GM19452 (cell line): ENCODE measurements around the gene STAC2.
A peak's percentile ranks its signal among the peaks of the same experiment; 100 is the strongest.

Source experiments
- ATAC-seq: cut with Tn5 transposase; IDR thresholded peaks from one replicate; pipeline ENCODE4 v1.9.1; 2021; ENCODE audit not compliant: unreplicated experiment

Gene STAC2

DNA sequence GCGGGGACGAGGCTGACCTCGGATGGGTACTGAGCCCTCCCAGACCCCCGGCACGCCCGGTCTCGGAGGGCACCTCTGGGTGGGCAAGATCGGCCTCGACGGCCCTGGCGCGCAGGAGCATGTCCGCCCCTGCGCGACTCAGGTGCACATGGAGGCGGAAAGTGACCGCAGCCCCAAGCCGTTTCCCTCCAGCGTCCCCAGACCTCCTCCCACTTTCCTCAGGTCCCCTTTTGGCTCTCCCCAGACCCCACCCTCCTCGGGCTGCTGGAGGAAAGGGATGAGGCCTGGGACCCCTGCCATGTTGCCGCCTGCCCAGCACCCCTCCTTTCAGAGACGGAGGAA lies 15.7 kb downstream of the STAC2 start:
- no peak for ATAC-seq

- no peak for ATAC-seq
These were observed 16.2 kb downstream of the STAC2 start for GRCh38 chr17:39209317-39210092.

GRCh38 chr17:39208893-39209292 lies 16.9 kb downstream of the STAC2 start:
- peak; percentile 52 for ATAC-seq

- no peak for ATAC-seq
These were observed 17.6 kb downstream of the STAC2 start for GRCh38 chr17:39208136-39208535.

DNA sequence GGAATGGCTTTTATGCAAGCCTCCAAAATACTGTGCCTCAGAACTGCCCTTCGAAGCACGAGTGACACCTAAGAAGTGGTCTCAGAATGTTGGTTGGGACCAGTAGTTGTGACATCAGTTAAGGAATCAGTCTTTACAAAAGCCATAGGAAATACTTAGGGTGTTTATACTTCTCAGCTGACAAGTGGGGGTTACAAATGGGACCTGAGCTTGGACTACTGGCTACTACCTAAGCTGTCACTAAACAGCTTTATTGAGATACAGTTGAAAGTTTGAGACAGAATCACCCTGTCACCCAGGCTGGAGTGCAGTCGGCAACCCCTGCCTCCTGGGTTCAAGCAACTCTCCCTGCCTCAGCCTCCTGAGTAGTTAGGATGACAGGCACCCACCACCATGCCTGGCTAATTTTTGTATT lies 20.6 kb downstream of the STAC2 start:
- ATAC-seq: no peak

GRCh38 chr17:39204245-39204644 lies 21.5 kb downstream of the STAC2 start:
- no peak for ATAC-seq

- no peak for ATAC-seq
These were observed 24.7 kb downstream of the STAC2 start for GRCh38 chr17:39200957-39201510.

DNA sequence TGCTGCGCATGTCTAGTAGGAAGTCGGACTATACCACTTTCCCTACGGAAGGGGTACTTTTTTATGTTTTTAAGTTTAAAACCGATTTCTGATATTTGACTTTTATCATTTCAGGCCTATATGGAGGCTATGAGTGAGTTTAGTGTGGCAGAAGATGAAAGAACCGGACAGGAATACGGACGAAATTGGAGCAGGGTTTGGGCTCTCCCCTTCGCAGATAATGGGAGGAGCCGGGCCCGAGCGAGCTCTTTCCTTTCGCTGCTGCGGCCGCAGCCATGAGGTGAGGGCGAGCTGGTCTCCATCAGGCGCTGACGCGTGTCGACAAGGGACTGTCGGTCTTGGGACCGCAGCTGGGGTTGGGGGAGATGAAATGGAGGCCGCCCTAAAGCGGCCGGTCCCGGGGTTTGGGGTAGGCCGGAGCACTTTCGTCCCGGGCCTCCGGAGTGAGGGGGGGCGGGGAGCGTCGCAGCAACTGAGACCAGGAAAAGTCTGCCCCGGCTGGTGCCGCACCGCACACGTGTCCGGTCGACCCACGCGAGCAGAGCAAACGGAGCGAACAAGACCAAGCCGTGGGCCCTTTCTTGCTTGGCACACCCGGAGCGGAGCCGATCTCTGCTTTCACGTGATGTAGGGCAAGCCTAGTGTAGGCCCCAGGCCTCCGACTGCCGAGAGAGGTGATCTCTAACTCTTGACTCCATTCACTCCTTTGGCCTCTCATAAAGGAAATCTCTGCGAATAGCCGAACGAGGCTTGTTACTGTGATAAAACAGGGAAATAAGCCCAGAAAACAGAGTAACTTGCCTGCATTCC lies 25.5 kb downstream of the STAC2 start, which contains the start of gene RPL19:
Gene RPL19, plus strand, starts transcription at position 214 of the 810 bp plus-strand sequence. Its CDS starts 62 bp downstream, at position 276.
- ATAC-seq: peak; percentile 71

DNA sequence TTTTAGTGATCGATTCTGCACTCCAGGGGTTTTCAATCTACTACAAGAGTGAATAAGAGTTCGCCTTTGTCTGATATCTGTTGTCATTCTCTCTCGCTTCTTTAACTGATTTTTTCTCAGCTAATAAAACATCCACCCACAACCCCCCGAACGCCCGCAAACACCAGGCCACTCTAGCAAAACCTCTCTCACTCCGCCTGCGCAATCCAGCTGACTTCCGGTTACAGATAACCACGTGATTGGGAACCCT lies 26.0 kb downstream of the STAC2 start:
- ATAC-seq: peak; percentile 56

- no peak for ATAC-seq
These were observed 27.6 kb downstream of the STAC2 start for GRCh38 chr17:39198186-39198566.

DNA sequence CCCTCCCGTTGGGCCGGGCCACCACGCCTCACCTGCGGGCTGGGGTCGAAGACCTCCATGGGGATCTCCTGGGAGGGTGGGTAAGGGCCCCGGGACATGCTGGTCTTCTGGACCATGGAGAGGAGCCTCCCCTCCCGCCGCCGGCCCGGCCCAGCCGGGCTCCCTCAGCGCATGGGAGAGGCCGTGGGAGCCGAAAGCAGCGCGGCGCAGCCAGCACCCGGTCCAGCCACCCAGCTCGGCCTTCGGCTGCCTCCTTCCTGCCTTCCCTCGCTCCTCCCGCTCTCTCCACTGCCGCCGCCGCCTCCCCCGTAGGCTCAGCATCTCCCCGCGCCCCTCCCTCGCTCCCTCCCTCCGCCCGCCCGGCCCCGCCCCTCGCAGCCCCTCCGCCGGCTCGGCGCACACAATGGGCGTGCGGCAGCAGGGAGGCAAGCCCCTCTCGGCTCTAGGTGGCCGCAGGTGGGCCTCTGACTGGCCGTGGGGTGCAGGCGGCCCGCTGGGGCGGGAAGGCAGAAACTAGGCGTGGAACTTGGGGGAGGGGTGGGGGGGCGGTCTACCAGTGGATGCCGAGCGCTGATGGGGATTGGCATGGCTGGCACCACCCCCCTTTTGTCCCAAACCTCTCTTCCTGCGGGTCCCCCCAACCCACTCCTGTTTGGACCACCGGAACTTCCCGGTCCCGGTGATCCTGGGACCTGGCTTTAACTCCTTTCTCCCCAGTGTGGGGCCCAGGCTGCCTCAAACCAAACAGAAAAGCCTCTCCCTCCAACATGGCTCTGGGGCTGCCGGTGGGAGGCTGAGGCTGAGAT lies 28.2 kb downstream of the STAC2 start, which contains the start of gene CACNB1:
Gene CACNB1, minus strand, starts transcription at position 290 of the 806 bp plus-strand sequence. Its CDS starts 174 bp downstream, at position 116.
- ATAC-seq: no peak

DNA sequence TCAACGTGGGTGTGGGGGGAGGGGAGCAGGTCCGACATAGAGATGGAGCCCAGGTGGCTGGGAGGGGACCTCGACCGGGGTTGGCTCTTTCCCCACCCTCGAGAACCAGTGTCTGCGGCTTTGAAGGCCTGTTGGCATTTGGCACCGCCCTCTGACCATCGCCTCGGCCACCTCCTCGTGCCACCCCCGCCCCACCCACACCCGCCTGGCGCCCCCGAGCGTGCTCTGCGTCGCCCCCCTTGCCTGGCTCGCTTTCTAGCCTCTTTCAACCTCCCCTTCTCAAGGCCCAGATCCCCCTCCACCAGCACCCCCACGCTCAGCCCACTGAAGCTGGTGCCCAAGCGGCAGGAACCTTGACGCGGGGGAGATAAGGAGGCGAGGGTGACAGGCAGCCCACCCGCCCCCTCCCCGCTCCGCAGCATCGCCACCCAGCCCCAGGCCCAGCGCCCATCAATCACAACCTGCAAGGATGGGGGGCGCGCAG lies 28.9 kb downstream of the STAC2 start:
- no peak for ATAC-seq

GRCh38 chr17:39196241-39196807 lies 29.4 kb downstream of the STAC2 start:
- ATAC-seq: no peak

GRCh38 chr17:39195568-39196160 lies 30.1 kb downstream of the STAC2 start:
- ATAC-seq: no peak

GRCh38 chr17:39194985-39195524 lies 30.7 kb downstream of the STAC2 start:
- no peak for ATAC-seq

DNA sequence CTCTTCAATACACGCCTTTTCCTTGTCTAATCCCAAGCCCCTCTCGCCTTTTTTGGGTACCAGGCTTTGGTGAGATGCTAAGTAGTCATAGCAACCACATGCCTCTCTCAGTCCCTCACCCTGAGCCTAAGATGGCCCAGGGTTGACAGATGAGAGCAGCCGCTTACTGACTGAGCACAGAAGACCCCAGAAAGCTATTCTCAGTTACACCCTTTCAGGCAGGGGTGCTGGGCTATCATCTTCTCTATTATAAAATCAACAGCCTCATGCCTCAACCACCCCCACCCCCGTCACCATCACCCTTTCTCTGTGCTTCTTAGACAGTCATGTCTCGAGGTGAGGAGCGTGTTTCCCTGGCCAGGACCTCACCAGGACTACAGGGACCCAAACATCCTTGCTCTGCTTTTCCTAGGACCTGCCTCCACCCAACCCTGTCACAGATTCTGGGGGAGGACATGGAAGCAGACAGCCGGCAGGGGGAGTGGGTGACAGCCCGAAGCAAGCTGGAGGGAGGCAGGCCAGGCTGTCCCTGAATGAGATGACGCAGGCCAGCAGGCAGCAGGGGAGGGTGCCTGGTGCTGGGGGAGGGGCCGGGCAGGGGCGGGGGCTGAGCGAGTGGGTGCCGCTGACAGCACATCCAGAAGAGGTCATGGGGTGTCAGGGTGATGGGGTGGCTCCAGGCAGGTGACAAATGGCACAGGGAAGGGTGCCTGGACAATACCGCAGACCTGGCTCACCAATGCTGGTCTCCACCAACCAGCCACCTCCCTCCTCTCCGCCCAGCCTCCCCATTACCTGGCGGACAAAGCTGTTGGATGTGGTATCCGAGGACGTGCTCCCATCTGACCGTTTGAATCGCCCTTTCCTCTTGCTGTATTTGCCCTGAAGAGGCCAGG lies 31.4 kb downstream of the STAC2 start:
- ATAC-seq: no peak

DNA sequence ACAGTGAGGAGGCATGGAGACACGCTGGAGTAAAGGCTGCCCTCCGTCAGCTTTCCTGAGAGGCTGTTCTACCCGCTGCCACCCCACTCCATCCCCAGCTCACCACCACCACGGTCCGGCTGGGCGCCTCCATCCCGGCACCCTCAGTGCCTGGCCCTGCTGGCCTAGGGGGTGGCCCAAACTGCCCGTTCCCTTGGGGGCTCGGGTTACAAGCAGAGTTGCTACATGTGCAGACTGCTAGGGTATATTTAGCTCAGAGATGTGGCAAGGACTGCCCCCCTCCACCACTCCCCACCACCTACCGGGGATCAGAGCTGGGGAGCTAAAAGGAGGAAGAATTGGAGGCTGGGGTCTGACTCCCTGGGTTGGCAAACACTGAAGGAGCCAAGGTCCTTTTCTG lies 32.4 kb downstream of the STAC2 start:
- no peak for ATAC-seq

DNA sequence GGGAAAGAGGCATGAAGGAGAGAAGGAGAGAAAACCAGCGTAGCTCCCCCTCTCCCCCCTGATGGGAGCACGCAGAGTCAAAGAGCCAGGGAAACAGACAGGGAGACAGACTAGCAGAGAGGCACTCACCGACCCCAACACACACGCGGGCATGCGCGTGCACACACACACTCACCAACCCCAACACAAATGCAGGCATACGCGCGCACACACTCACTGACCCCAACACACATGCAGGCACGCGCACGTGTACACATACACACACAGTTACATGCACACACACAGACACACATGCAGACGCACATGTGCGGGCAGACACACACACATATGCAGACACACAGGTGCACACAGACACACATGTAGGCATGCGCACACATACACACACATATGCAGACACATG lies 32.8 kb downstream of the STAC2 start:
- ATAC-seq: no peak
